ENCODE data around the gene TMEM52.

GRCh38 chr1:1899967-1900327 lies 19.1 kb downstream of the TMEM52 start:
- TF ChIP-seq EZH2 (IDR thresholded peaks at IDR 0.05; ENCODE audit: insufficient read depth, poor library complexity, severe bottlenecking) (no peak), EZH2phosphoT487 (IDR thresholded peaks at IDR 0.05; ENCODE audit: insufficient read depth, low read depth) (no peak)
